Measurements from ENCODE around the gene PRR15. TPM values are rescaled to one million over a fixed set of nuclear protein-coding genes. Genes with fewer than 3 reads are reported as not detected.

PRR15 gene
- total RNA-seq, 1 donor from 2014 or later, result not detected

DNA sequence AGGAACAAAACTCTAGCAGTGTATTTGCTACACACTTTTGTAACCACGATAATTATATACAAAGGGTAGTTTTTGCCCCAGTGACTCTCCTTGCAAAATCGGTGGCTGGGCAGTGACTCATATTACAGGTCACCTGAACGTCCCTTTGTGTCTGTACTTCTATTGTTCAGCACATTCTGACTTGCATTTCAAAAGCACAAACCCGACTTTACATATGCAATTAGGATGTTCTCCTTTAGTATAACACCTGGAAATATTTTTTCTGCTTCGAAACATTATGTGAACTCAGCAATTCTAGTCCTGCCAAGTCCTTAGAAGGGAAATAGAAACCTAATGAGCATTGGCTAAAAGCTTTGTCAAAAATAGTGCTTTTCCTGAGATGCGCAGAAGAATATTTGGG, 6.0 kb downstream of the PRR15 start:
- DNase-seq (ENCODE audit: low spot score), result no peak

DNA sequence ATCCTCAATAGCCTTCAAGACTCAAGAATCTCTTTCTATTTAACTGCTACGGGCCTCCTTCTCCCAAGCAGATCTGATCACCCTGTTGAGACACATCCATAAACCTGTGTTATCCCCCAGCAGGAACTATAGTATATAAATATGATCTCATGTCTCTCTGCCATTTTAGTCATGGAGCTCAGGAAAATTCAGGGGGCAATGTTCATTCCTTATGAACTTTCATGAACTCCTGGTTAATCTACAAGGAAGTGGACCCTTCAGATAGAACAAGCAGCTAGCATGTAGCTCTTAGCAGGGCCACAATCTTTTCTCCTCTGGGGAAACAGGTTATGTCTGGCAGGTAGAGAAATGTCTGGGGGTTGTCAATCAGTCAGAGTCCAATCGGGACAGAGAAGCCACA, 8.9 kb downstream of the PRR15 start:
- DNase-seq (ENCODE audit: low spot score), result no peak

DNA sequence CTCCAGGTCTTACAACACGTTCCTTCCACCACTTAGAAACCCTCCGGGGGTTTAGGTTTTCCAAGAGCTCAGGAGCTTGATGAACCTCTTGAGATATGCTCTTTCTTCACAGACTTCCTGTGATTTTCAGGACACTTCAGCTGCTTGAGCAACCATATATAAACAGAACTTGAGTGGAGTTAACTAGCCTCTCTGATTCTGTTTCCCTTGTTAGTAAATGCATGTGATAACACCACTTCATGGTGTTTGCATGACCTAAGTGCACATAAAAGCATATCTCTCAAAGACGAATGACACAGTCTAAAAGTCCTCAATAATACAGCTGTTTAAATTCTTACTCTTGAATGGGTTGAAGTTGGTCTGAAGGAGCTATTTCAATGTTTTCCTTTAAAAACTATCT, 9.9 kb downstream of the PRR15 start:
- no peak for DNase-seq (ENCODE audit: low spot score)

DNA sequence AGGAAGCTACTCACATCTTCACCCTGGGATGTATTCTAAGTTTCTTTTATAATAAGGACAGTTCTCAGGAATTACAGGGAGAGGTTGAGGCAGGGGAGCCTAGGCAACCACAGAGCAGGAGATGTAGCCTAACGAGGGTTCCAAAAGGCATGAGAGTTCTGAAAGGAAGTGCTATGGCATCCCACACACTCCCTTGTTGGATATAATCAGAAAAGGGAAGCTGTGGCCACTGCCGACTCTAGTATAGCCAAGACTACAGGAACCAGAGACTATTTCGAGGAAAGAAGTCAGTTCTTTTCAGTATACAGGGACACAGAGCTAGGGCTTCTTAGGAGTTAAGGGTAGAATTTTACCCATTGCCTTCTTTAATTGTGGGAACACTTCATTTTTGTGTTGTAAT, 11.0 kb downstream of the PRR15 start:
- no peak for DNase-seq (ENCODE audit: low spot score)

DNA sequence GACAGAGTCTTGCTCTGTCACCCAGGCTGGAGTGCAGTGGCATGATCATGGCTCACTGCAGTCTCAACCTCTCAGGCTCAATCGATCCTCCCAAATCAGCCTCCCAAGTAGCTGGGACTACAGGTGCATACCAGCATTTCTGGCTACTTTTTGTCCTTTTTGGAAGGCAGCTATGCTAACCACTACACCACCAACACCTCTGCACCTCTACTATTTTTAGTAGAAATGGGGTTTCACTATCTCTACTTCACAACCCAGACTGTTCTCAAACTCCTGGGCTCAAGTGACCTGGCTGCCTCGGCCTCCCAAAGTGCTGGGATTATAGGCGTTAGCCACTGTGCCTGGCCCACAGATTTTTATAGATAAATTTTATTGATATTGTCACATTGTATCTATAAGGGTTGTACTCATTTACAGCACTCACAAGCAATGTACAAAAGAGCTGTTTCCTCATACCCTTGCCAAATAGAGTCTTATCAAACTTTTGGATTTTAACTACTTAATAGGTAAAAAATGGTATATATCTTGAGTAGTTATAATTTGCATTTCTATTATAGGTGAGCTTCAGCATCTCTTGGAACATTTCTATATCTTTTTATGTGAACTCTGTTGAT, 23.7 kb downstream of the PRR15 start:
- DNase-seq (ENCODE audit: low spot score), result no peak

DNA sequence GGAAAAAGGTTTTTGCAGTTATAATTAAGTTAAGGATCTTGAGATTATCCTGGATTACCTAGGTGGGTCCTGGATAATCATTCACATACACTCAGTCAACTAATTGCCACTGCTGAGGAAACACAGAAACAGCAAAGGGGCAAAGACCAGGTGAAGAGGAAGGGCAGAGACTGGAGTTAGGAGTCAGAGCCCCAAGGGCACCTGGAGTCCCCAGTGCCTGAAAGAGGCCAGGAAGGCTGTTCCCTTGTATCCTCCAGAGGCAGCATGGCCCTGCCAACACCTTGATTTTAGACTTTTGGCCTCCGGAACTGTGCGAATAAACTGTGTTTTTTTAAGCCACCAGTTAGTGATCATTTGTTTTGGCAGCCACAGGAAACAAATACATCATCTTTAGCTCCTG, 24.6 kb downstream of the PRR15 start:
- DNase-seq (ENCODE audit: low spot score), result no peak

DNA sequence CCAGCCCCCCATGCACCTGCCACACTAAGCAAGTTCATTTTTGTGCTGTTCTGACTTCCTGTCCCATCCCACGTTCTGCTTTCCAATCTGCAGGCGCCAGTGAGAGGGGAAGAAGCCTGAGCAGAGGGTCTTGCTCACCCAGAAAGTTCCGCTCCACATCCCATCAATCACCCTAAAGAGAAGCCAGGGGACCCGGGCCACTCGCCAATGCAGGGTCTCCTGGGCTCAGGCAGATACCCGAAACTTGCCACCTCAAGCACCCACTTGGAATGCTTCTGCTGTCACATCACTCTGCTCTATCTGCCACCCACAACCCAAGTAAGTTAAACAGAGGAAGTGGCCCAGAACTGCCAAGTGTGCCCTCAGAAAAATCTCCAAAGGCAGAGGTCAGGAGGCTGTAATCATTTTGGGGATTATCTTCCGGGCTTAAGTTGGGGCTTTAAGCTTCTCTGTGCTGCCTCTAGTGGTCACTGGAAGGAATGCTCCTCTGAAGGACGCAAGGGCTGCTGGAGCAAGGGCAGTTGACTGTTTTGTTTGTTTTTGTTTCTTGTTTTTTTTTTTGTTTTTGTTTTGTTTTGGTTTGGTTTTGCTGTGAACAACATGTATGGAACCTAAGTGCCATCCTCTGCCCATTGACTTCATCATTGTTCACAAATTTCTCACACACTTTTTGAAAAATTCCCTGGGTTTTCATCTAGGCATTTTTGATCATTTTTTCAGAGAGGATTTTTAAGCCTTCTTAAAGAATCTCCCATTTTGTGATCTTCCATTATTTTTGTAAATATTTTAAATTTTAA, 25.5 kb downstream of the PRR15 start:
- no peak for DNase-seq (ENCODE audit: low spot score)

DNA sequence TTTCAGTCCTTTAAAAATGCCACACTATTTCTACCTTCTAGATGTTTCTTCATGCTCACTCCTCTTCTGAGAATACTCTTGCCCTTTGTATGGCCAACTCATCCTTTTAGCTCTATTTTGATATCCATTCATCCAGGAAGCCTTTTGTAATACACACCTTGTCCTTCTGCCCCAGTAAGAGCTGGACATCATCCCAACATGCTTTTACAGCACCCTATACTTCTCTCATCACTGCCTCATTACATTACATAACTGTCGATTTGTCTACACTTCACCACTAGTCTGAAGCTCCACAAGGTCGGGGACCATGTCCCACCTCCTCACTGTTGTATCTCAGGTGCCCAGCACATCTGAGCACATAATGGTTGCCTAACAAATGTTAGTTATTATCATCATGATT, 29.2 kb downstream of the PRR15 start:
- DNase-seq (ENCODE audit: low spot score), result no peak

DNA sequence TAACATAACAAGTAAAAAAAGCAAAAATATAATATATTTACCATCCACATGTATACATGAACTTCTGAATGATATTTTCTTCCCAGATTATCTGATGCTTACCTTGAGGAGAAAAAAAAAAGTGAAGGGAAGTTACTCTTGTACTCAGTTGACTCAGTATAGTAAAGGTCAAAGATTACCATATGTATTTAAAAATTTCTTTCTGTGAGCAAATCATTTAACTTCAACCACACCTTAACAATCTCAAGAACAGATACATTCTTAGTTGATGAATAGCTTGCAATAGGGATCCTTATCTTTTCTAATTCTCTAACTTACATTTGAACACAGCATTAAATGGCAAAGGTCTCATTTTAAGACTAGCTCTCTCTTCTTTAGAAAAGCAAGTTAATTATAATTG, 29.8 kb downstream of the PRR15 start:
- DNase-seq (ENCODE audit: low spot score), result no peak

DNA sequence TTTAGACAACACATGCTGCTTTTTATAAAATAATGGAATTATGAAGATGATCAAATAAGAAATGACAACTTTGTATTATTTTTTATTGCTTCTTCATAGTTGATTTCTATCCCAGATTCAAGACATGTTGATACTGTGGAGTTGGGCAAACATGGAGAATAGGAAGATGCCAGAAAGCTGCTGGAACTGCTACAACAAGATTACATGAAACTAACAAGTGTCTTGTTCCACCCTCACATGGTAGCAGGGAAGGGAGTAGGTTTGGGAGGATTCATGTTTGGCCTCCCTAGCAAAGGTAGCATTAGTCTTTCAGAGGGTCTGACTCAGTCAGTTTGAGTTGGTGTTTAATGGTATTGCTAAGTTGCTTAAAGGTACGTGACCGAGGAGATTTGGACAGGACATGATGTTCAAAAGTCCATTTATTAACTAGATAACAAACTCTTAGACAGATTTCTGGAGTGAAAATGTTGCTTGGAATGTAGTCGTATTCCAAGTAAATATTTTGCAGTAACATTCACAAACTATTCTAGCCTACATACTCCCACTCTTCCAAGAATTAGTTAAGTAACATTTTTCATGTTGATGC, 33.1 kb downstream of the PRR15 start:
- no peak for DNase-seq (ENCODE audit: low spot score)

DNA sequence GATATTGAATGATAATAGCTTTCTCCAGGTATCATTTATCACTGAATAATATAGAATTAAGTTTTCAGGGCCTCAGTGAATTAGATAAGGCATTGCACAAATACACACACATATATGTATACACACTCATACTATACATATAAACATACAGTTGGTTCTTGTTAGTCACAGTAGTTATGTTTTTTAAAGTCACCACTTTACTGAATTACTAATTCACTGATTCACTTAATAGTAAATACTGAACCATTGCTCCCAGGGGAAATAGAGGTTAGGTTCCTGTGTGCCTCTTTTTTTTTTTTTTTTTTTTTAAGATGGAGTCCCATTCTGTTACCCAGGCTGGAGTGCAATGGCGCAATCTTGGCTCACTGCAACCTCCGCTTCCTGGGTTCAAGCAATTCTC, 33.6 kb downstream of the PRR15 start:
- DNase-seq (ENCODE audit: low spot score), result no peak

DNA sequence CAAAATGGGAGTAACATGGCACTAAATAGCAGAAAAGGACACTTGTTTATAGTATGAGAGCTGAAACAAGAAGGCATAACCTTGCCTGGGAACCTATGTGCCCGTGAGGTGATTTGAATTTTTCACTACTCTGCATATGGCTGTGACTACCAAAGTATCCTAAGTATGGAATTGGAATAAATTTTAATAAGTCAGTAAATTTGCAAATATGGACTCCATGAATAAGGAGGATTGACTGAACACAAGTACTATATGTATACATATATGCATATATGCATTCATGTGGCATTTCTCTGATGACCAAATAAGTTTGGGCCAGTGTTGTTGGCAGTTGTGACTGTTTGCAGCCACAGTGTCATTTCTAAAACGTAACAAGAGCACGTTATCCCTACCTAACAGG, 34.5 kb downstream of the PRR15 start:
- DNase-seq (ENCODE audit: low spot score), result no peak

DNA sequence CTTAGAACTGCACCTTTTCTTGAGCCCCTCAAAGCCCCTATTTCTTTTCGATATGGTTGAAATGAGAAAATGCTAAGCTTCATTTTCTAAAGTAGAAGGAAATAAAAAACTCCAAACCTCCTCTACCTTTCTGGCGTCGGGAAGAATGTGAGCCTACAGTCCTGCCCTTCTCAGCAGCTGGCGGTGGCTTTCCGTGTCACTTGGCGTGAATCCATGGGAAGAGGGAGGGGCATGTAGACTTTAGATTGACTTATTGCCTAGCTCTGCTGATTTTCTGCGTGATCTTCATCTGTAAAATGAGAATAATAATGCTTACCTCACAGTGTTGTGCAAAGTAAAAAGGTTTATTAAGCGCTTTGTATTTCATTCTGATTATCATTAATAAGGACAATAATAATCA, 35.0 kb downstream of the PRR15 start:
- DNase-seq (ENCODE audit: low spot score), result no peak

DNA sequence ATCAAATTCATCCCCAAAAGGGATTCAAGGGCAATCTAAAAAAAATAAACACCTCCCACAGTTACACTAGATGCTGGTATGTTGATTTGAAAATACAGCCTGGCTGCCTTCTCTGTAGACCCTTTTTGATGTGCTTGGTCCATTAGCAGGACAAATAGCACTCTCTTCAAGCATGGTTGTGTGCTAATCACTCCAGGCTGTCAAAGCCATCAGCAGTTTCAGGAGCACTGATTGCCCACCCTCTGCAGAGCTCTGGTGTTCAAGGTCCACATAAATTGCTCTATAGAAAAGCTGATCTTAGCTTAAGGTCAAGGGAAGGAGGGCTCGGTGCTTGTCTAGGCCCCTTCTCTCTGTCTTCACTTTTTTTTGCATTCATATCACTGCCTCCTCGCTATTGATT, 35.4 kb downstream of the PRR15 start:
- DNase-seq (ENCODE audit: low spot score), result no peak

DNA sequence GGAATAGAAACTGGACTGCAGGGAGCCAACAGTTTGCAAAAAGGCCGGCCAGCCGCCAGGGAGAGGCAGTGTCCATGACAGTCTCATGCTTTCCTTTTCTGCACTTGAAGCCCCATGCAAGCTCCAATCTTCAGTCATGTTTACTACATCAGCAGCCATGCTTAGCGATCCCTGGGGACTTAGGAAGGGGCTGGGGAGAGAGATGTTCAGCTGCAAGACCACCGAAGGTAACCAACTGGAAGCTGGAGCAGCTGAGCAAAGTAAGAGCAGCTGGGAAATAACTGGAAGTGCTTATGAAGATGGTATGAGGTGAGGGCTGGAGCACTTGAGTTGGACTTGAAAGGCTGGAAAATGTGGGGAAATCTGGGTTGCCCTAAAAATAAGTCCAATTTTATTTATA, 37.0 kb downstream of the PRR15 start:
- DNase-seq (ENCODE audit: low spot score), result no peak

DNA sequence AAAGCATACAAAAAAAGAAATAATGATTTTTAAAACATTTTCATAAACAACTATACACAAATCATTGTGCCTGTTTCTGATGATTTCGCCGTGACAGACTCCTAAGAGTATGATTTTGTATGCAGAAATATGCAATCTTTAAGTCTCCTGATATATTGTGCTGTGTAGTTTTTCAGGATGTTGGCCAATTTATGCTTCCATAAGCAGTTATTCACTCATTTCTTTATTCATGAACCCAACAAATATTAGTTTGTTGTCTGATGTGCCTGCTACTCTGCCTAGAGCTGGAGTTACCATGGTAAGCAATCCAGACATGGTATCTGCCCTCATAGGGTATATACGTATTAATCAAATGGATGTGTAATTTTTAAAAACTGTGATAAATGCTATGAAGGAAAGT, 40.4 kb downstream of the PRR15 start:
- no peak for DNase-seq (ENCODE audit: low spot score)

DNA sequence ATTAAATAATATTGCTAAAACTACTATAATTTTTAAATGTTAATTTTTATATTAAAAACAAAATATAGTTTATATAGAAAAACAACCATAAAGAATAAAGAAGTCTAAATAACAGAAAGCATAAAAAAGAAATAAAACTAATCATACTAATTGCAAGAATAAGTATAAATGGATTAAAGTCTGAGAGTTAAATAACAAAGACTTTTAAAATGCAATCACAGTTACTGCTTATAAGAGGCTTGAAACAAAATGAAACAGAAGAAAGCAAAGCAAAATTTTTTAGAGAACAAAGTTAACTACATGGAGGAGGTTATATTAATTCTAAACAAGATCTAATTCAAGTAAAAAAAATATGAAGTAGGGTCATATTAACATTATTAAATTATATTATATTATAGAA, 41.1 kb downstream of the PRR15 start:
- DNase-seq (ENCODE audit: low spot score), result no peak

DNA sequence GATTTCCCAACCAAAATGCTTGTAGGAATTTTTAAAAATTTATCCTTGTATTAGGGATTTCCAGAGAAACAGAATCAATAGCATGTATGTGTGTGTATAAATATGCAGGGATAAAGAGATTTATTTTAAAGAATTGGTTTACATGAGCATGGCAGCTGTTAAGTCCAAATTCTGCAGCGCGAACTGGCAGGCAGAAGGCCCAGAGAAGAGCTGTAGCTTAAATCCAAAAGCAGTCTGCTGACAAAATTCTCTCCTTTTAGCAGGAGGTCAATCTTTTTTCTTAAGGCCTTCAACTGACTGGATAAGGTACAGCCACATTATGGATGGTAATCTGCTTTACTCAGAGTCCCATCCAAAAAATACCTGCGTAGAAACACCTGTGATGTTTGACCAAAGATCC, 42.0 kb downstream of the PRR15 start:
- DNase-seq (ENCODE audit: low spot score), result peak; percentile 81

DNA sequence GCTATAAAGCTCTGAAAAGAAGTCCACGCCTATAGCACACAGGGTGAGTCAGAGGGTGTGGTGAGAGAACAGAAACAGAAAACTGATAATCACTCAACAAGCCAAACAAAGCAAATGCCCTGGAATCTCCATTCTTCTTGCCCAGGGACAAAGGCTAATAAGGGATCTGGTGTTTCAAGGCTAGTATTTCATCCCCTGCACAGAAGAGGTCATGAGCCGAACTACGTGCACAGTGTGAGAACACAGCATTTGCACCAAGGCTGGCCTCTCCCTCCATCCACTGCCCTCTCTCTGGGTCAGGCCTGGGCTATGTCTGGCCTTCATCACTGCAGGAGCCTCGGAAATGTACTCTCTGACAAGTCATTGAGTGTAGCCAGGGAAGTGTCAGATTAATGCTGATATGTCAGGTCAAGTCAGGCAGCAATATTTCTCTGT, 42.7 kb downstream of the PRR15 start:
- DNase-seq (ENCODE audit: low spot score), result peak; percentile 91

DNA sequence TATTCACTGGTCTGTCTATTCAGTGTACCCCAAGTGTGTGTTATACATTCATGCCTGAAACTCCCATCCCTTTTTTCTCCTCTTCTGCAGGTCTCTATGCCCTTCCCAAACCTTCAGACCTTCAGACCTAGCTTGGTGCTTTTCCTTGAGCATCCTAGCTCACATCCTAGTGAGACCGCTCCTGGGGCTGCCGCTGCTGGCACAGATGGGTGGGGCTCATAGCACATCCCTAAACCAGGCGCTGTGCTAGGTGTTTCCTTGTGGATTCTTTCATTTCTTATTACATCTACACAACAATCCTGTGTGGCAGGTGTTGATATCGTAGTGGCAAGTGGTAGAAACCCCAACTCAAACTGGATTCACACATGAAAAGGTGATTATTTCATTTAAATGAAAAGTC, 43.2 kb downstream of the PRR15 start:
- no peak for DNase-seq (ENCODE audit: low spot score)

DNA sequence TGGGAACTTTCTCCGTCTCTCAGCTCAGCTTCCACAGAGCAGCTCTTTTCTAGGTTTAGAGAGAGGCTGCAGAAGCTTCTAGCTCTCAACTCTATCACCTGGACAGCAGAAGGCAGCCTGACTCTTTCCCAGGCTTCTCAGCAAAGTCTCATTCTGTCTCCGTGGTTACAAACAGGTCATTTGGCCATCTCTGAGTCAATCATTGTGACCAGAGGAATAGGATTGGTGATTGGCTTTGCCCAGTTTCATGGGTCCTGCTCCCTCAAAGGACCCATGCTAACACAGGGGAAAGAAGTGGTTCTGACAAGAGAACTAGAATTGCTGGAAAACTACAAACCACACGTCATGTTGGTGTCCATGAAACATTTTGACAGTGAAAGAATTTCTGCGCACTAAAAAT, 43.6 kb downstream of the PRR15 start:
- DNase-seq (ENCODE audit: low spot score), result no peak

DNA sequence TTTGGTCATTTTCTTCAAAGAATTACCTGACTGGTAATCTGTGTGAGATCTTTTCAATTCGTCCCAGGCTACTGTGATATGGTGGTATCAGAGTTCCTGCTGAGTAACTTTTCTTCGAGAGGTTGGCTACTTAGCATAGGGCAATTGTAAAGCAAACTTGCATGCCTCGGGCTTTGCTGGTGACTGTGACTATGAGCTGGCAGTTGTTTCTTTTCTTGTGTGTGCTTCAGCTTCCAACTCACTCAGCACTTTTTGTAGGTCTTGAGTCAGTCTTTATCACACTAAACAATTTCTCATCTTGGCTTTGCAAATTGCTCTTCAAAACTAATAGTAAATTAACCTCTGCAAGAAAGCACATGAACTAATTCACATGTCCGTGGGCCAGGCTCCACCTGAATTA, 44.3 kb downstream of the PRR15 start:
- DNase-seq (ENCODE audit: low spot score), result no peak
